CD4-positive, alpha-beta T cell (primary cell): Measurements from ENCODE around the gene MRPS18A. TPM values are rescaled to one million over a fixed set of nuclear protein-coding genes. Genes with fewer than 3 reads are reported as not detected.

Source experiments
- ATAC-seq: fragments of 200-7000 bp; cut with Tn5 transposase; one replicate; pipeline ENCODE4 v1.10.0; 2022; ENCODE audit warnings: mild to moderate bottlenecking; ENCODE audit not compliant: poor library complexity
- CTCF ChIA-PET: fragments of 350-600 bp; sonication (Branson Sonifier 250); formaldehyde crosslinking; loops from one replicate; lab custom pipeline; 2021; ENCODE audit warnings: antibody characterized with exemption, inconsistent platforms; lab: Charles Lee
- POLR2A ChIA-PET: fragments of 350-600 bp; sonication (Branson Sonifier 250); formaldehyde crosslinking; loops from one replicate; lab custom pipeline; 2021; ENCODE audit warnings: antibody characterized with exemption, inconsistent platforms; lab: Charles Lee
- DNase-seq, 14 experiments: peaks; one replicate each; pipeline ENCODE4 v3.0.0-alpha.2; 2013 to 2020; ENCODE audit warnings: mixed read lengths in 2 of 14
- H3K27ac ChIP-seq, 2 donors: one replicate each; pipeline versions ENCODE4 v1.5.1 to v1.7.0; 2013; ENCODE audit warnings: low read length in 2 of 2, low read depth in 1 of 2, mild to moderate bottlenecking in 1 of 2
- H3K27me3 ChIP-seq, 2 experiments: 1 replicate in 1 of 2; 2 replicates in 1 of 2; pipeline versions ENCODE4 v1.6.1 to v1.7.0; 2013; ENCODE audit warnings: low read length in 2 of 2, control low read depth in 1 of 2, mild to moderate bottlenecking in 1 of 2, moderate library complexity in 1 of 2; ENCODE audit not compliant: insufficient read depth in 2 of 2, control insufficient read depth in 1 of 2
- H3K36me3 ChIP-seq: one replicate; pipeline ENCODE4 v1.6.1; 2013; ENCODE audit warnings: low read length, control low read depth; ENCODE audit not compliant: insufficient read depth
- H3K4me1 ChIP-seq: one replicate; pipeline ENCODE4 v1.6.1; 2013; ENCODE audit warnings: low read length, control low read depth; ENCODE audit not compliant: insufficient read depth
- H3K4me3 ChIP-seq: one replicate; pipeline ENCODE4 v1.5.1; 2013; ENCODE audit warnings: mild to moderate bottlenecking, low read length, moderate library complexity
- H3K9me3 ChIP-seq, 2 experiments: 1 replicate in 1 of 2; 2 replicates in 1 of 2; pipeline versions ENCODE4 v1.6.1 to v1.7.0; 2013; ENCODE audit warnings: low read length in 2 of 2, mild to moderate bottlenecking in 2 of 2, control low read depth in 1 of 2, moderate library complexity in 1 of 2; ENCODE audit not compliant: control insufficient read depth in 1 of 2, insufficient read depth in 1 of 2
- H3K27ac Mint-ChIP-seq: one replicate; pipeline ENCODE4 v1.8.0; 2020; ENCODE audit warnings: mixed read lengths
- H3K27me3 Mint-ChIP-seq: one replicate; pipeline ENCODE4 v1.8.0; 2021; ENCODE audit warnings: mixed read lengths
- H3K36me3 Mint-ChIP-seq: one replicate; pipeline ENCODE4 v1.8.0; 2021; ENCODE audit warnings: low read depth, mixed read lengths
- H3K4me1 Mint-ChIP-seq: one replicate; pipeline ENCODE4 v1.8.0; 2021; ENCODE audit warnings: low read depth, mixed read lengths
- H3K4me3 Mint-ChIP-seq: one replicate; pipeline ENCODE4 v1.8.0; 2020; ENCODE audit warnings: mild to moderate bottlenecking, mixed read lengths
- H3K9me3 Mint-ChIP-seq: one replicate; pipeline ENCODE4 v1.8.0; 2020; ENCODE audit warnings: mixed read lengths
- intact Hi-C, 2 experiments: fragments of 100-400 bp; cut with DNase I in 1 of 2; cut with micrococcal nuclease in 1 of 2; formaldehyde crosslinking; loops; one replicate each; pipeline versions ENCODE4 v1.15.1 to v1.9.0; 2023 to 2025; cut with DNase I, micrococcal nuclease
- total RNA-seq, 174 experiments: library from RNA in 2 of 174; stranded (reverse) in 2 of 174; gene quantifications; one replicate each; pipeline ENCODE4 v1.2.3 and lab custom pipeline; 2021 to 2026
- TF ChIP-seq, protein P1 (sequence below): fragments of 200-600 bp; IDR thresholded peaks from one replicate; pipeline ENCODE4 v1.8.0; 2022; ENCODE audit warnings: antibody characterized with exemption, mild to moderate bottlenecking

The MRPS18A gene
- total RNA-seq, 2 experiments from 2014 or later, result 26.1 to 27.7 TPM

DNA sequence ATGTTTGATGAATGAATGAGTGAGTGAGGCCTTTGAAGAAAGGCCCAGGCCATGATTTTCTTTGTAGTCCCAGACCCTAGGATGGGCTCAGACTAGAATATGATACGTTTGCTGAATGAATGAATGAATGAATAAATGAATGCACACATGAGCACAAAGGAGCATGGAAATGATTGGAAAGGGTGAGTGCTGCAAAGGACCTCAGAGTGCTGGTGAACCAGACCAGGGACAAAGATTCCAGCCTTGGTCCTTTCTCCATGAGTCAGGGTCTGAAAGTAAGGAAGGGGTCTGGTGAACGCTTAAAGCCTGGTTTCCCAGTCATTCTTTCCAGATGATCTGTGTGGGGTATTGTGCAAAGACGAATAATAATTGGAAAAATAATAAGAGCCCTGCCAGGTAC lies 40.0 kb upstream of the MRPS18A start:
- Histone ChIP-seq H3K9me3 (peaks cover 7 to 10% of the 10 kb centered on the region in 2 experiments), H3K36me3 (no peaks in the 10 kb centered on the region), H3K4me3 (no peak overlapping the region), H3K27ac (no peak overlapping the region), H3K4me1 (peaks cover 28% of the 10 kb centered on the region), H3K27me3 (no peaks in the 10 kb centered on the region)
- ChIA-PET POLR2A (no interaction called here), CTCF (no interaction called here)
- Mint-ChIP-seq H3K4me1 (peaks cover 30% of the 10 kb centered on the region), H3K4me3 (no peak overlapping the region), H3K36me3 (no peaks in the 10 kb centered on the region), H3K27me3 (no peaks in the 10 kb centered on the region), H3K9me3 (peaks cover 10% of the 10 kb centered on the region), H3K27ac (no peak overlapping the region)
- TF ChIP-seq, protein P1, sequence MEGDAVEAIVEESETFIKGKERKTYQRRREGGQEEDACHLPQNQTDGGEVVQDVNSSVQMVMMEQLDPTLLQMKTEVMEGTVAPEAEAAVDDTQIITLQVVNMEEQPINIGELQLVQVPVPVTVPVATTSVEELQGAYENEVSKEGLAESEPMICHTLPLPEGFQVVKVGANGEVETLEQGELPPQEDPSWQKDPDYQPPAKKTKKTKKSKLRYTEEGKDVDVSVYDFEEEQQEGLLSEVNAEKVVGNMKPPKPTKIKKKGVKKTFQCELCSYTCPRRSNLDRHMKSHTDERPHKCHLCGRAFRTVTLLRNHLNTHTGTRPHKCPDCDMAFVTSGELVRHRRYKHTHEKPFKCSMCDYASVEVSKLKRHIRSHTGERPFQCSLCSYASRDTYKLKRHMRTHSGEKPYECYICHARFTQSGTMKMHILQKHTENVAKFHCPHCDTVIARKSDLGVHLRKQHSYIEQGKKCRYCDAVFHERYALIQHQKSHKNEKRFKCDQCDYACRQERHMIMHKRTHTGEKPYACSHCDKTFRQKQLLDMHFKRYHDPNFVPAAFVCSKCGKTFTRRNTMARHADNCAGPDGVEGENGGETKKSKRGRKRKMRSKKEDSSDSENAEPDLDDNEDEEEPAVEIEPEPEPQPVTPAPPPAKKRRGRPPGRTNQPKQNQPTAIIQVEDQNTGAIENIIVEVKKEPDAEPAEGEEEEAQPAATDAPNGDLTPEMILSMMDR, result no peak
- no peak for DNase-seq
- no peak for ATAC-seq
- intact Hi-C loops, result loop anchor here in 1 of 2 experiments (2.0 kb wide), 1 partner anchor 41 kb away; no protein-coding TSS in a partner anchor

DNA sequence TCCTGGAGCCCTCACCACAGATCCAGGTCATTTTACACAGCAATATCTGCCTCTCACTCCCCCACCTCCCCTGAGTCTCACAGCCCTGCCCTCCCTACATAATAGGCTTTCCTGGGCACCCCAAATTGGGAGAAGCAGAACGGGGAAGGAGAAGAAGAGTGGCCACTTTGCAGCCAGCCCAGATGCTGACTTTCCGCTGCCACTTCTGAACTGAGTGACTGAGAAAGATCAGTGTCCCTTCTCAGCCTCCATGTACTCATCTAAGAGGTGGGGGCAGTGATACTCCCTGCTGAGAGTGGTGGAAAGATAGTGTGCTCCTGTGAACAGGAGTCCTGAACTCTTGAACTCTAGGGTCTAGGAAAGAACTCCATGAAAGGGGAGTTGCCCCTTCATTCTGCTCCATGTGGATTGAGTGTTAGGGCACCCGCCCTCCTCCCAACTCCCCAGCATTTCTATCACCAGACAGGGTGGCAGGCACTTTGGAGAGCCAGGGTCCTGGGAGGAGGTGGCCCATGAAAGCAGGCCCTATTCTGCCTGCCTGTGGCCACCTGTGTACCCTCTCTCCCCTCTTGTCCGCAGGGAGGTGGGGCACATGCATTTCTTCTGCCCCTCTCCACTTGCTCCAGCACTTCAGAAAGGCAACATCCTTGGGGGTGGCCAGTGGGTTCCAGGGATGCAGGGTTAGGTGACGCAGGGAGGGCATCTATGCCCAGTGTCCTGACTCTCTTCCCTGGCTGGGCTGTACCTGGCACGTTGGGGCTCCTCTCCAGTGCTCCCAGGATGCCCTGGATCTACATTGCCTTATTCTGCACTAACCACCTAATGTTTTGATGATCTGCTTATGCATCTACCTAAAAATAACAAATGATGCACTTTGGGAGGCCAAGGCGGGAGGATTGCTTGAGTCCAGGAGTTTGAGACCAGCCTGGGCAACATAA lies 38.3 kb upstream of the MRPS18A start:
- H3K36me3 Mint-ChIP-seq, result no peaks in the 10 kb centered on the region
- H3K27me3 ChIP-seq, result no peaks in the 10 kb centered on the region
- H3K4me3 ChIP-seq, result no peak overlapping the region
- H3K27me3 Mint-ChIP-seq, result no peaks in the 10 kb centered on the region
- peaks cover 2 to 10% of the 10 kb centered on the region in 2 experiments for H3K9me3 ChIP-seq
- DNase-seq (peak in 1 of 14 experiments; percentile 17), ATAC-seq (peak; percentile 1)
- H3K27ac Mint-ChIP-seq, result peak overlapping the region; percentile 85
- intact Hi-C loops, result loop anchor here (2.0 kb wide), 2 partner anchors 43 to 47 kb away; no protein-coding TSS in a partner anchor
- CTCF ChIA-PET, result interaction anchor here (0.8 to 1.6 kb wide), 2 partner anchors 59 to 353 kb away, joined by 4 to 8 read pairs; no protein-coding TSS in a partner anchor
- H3K4me1 ChIP-seq, result peaks cover 28% of the 10 kb centered on the region
- POLR2A ChIA-PET, result interaction anchor here (1.2 to 1.3 kb wide), 3 partner anchors 348 to 544 kb away, joined by 3 to 15 read pairs (median 8); partner anchors contain the start of gene CUL9
- no peaks in the 10 kb centered on the region for H3K36me3 ChIP-seq
- TF ChIP-seq, protein P1, result no peak
- H3K4me3 Mint-ChIP-seq, result peak overlapping the region; percentile 61
- peaks cover 30% of the 10 kb centered on the region for H3K4me1 Mint-ChIP-seq
- no peaks in the 10 kb centered on the region for H3K9me3 Mint-ChIP-seq
- no peak overlapping the region for H3K27ac ChIP-seq

DNA sequence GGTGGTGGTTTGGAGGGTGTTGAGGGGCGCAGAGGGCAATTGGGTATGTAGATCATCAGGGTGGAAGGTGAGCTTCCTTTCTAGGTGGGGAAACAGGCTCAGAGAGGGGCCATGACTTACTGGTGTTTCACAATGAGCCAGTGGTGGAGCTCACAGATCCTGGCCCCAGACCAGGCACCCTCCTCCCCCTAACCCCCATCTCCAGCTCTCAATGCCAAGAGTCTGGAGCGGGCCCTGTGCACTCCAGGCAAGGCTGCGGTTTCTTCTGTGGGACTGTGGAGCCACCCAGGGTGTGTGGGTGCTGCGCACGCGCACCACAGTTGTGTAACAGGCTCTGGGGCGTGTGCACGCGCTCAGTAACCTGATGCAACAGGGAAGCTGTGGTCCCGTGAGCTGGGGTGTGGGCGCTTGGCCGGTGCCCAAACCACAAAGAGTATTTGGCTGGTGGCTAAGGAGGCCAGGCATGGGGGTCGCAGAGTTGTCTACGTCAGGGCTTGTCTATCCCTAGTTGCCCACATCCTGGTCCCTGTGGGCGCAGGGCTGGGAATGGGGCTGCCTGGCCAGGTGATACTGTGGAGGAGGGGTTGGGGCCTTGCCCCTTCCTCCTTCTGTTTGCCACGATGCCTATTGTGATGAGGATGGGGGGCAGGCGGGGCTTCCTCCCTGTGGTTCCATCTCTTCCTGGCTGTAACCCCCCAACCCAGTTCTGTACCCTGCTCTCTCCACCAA lies 37.5 kb upstream of the MRPS18A start:
- Histone ChIP-seq H3K4me1 (peaks cover 28% of the 10 kb centered on the region), H3K36me3 (no peaks in the 10 kb centered on the region), H3K9me3 (peaks cover 0 to 6% of the 10 kb centered on the region in 2 experiments), H3K27me3 (no peaks in the 10 kb centered on the region), H3K27ac (no peak overlapping the region), H3K4me3 (no peak overlapping the region)
- ChIA-PET POLR2A (interaction anchor here (0.9 to 1.3 kb wide), 5 partner anchors 44 to 543 kb away, joined by 3 to 15 read pairs (median 4); partner anchors contain the start of genes CUL9 and HSP90AB1), CTCF (interaction anchor here (0.8 to 1.6 kb wide), 4 partner anchors 44 to 371 kb away, joined by 3 to 8 read pairs (median 4); no protein-coding TSS in a partner anchor)
- DNase-seq (peak; percentile 30 to 91 (median 57)), ATAC-seq (peak; percentile 84)
- H3K4me1 Mint-ChIP-seq, result peaks cover 30% of the 10 kb centered on the region
- H3K27me3 Mint-ChIP-seq, result no peaks in the 10 kb centered on the region
- no peaks in the 10 kb centered on the region for H3K36me3 Mint-ChIP-seq
- intact Hi-C loops, result loop anchor here (1.0 to 5.0 kb wide), 4 partner anchors 48 to 354 kb away; no protein-coding TSS in a partner anchor
- no peaks in the 10 kb centered on the region for H3K9me3 Mint-ChIP-seq
- H3K27ac Mint-ChIP-seq, result peak overlapping the region; percentile 85
- TF ChIP-seq, protein P1, result no peak
- peak overlapping the region; percentile 61 for H3K4me3 Mint-ChIP-seq
